IPS DF 6.9 (cell line): ENCODE data around the gene ATG16L1.

Source experiments
- DNase-seq: peaks from one replicate; pipeline ENCODE4 v3.0.0-alpha.2; 2013; ENCODE audit warnings: low read depth, low spot score
- H3K27ac ChIP-seq: one replicate; pipeline ENCODE4 v1.5.1; 2013; ENCODE audit warnings: low read length, control low read depth
- H3K27me3 ChIP-seq: 2 replicates; pipeline ENCODE4 v1.6.1; 2013; ENCODE audit warnings: mild to moderate bottlenecking, low read length; ENCODE audit not compliant: control insufficient read depth, insufficient read depth
- H3K36me3 ChIP-seq: 2 replicates; pipeline ENCODE4 v1.6.1; 2013; ENCODE audit warnings: low read length; ENCODE audit not compliant: control insufficient read depth, insufficient read depth
- H3K4me1 ChIP-seq: 2 replicates; pipeline ENCODE4 v1.6.1; 2013; ENCODE audit warnings: low read length; ENCODE audit not compliant: control insufficient read depth, insufficient read depth
- H3K4me3 ChIP-seq: 2 replicates; pipeline ENCODE4 v1.5.1; 2013; ENCODE audit warnings: mild to moderate bottlenecking, low read length
- H3K9me3 ChIP-seq: 2 replicates; pipeline ENCODE4 v1.6.1; 2013; ENCODE audit warnings: low read length, inconsistent platforms; ENCODE audit not compliant: control insufficient read depth, insufficient read depth
- WGBS: extraction: QIAGEN DNeasy Blood & Tissue Kit; methylation state at CpG from one replicate; pipeline ENCODE4 v1.1.7; 2013; ENCODE audit warnings: mixed read lengths, missing lambda C conversion rate; ENCODE audit not compliant: insufficient read length, insufficient coverage; 5-methylcytosine and 5-hydroxymethylcytosine counted together

ATG16L1 gene

DNA sequence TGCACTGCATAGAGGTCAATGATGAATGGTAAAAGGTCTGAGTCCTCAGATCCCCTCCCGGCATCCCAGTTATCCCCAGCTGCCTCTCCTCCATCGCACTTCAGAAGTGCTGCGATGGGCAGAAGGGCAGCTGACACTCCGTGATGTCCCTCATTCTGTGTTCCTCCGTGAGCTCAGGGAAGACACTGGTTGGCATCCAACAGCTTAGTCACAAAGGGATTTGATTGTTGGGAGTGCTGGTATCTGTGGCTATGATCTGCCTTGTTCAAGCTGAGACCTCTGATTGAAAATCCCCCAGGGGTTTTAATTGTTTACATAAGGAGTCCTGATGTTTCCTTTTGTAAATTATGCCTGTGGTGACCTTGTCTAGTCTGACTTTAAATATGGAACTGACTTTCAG lies 37.2 kb downstream of the ATG16L1 start:
- peaks cover 29% of the 10 kb centered on the region for H3K36me3 ChIP-seq
- no peaks in the 10 kb centered on the region for H3K9me3 ChIP-seq
- H3K4me3 ChIP-seq: no peak overlapping the region
- WGBS: no CpG with 5 or more reads among the region's 5 CpGs
- H3K27me3 ChIP-seq: no peaks in the 10 kb centered on the region
- no peaks in the 10 kb centered on the region for H3K4me1 ChIP-seq
- DNase-seq: no peak
- no peak overlapping the region for H3K27ac ChIP-seq

DNA sequence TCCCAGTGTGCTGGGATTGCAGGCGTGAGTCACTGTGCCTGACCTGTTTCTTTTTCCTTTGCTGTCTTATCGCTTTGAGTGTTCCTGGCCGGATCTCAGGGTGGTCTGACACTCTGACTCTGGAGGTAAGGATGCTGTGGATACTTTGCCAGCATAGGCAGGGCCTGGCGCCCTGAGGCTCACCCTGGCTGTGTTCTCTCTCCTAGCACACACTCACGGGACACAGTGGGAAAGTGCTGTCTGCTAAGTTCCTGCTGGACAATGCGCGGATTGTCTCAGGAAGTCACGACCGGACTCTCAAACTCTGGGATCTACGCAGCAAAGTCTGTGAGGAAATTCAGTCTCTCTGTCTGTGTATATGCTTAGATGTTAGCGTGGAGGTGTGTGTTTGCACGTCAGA lies 38.2 kb downstream of the ATG16L1 start:
- no peak overlapping the region for H3K4me3 ChIP-seq
- H3K9me3 ChIP-seq: no peaks in the 10 kb centered on the region
- H3K27me3 ChIP-seq: no peaks in the 10 kb centered on the region
- no peaks in the 10 kb centered on the region for H3K4me1 ChIP-seq
- H3K27ac ChIP-seq: no peak overlapping the region
- no CpG with 5 or more reads among the region's 12 CpGs for WGBS
- peaks cover 29% of the 10 kb centered on the region for H3K36me3 ChIP-seq
- DNase-seq: no peak

DNA sequence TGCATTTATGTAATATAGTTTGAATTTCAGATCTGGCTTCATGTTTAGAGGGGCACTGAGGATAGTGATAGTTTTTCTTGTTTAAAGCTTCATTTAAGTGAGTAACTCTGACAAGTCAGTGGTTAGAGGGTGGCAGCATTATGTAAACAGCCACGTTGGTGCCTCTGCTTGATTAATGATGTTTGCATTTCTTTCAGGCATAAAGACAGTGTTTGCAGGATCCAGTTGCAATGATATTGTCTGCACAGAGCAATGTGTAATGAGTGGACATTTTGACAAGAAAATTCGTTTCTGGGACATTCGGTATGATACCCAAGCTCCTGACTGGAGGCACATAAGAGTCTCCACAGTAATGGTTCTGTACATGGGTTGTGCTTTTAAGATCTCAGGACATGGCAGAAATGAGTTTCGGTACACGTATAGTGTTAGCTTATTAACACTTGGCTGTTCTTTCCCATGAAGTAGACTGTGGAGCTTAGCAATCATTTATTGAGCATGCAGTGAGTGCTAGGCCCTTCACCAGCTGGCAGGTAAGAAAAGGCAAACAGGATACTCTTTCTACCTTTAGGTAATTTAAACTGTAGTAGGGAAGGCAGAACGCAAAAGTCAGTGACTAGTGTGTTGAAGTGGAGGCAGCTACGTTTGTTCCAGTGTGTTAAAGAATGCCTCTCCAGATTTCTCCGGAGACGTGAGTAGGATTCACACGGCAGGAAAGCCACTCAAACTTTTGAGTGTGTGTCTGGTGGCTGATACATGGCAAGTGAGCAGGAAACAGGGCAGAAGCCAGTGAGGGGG lies 38.8 kb downstream of the ATG16L1 start:
- Histone ChIP-seq H3K36me3 (peaks cover 25% of the 10 kb centered on the region), H3K4me1 (no peaks in the 10 kb centered on the region), H3K27ac (no peak overlapping the region), H3K4me3 (no peak overlapping the region), H3K9me3 (no peaks in the 10 kb centered on the region), H3K27me3 (no peaks in the 10 kb centered on the region)
- no peak for DNase-seq
- WGBS: no CpG with 5 or more reads among the region's 10 CpGs

DNA sequence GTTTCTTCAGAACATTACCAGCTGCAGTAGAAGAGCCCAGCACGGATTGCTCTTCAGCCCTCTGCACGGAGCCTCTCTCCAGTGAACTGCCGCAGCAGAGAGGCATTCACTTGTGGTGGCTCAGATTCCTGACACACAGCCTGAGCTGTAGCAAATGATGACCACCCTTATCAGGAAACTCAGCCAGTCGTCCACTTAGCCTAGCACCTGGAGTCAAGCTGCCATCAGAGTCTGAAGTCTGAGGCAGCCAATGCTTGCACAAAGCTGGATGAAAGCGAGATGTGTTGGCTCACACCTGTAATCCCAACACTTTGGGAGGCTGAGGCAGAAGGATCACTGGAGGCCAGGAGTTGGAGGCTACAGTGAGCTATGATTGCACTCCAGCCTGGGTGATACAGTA lies 44.4 kb downstream of the ATG16L1 start:
- no peak for DNase-seq
- H3K4me3 ChIP-seq: no peak overlapping the region
- WGBS: no CpG with 5 or more reads among the region's 5 CpGs
- no peaks in the 10 kb centered on the region for H3K4me1 ChIP-seq
- no peak overlapping the region for H3K27ac ChIP-seq
- no peaks in the 10 kb centered on the region for H3K9me3 ChIP-seq
- no peaks in the 10 kb centered on the region for H3K27me3 ChIP-seq
- H3K36me3 ChIP-seq: peaks cover 14% of the 10 kb centered on the region

DNA sequence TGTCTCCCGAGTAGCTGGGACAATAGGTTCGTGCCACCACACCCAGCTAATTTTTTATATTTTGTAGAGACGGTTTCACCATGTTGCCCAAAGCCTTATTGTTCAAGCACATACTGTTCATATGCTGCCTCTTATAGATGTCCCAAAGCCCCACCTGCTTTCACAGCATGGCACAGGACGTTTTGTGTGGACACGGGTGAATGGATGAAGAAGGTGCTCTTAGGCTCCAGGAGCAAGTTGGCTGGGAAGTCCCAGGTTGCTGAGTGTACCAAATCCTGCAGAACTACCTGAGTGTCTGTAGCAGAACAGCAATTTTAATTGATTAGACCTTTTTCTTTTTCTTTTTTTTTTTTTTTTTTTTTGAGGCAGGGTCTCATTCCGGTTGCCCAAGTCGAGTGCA lies 45.6 kb downstream of the ATG16L1 start:
- Histone ChIP-seq H3K4me1 (no peaks in the 10 kb centered on the region), H3K27me3 (no peaks in the 10 kb centered on the region), H3K9me3 (no peaks in the 10 kb centered on the region), H3K36me3 (peaks cover 11% of the 10 kb centered on the region), H3K4me3 (no peak overlapping the region), H3K27ac (no peak overlapping the region)
- no peak for DNase-seq
- no CpG with 5 or more reads among the region's 7 CpGs for WGBS

DNA sequence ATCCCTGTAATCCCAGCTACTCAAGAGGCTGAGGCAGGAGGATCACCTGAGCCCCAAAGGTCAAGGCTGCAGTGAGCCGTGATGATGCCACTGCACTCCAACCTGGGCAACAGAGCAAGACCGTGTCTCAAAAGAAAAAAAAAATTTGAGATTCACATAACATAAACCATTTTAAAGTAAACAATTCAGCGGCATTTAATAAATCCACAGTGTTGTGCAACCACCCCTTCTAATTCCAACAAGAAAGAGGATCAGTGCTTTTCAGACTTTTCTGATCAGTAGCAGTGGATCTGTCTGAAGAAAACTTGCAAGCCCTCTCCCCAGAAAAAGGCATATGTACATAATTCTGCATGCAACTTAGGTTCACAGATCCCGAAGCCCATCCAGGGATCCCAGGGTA lies 48.9 kb downstream of the ATG16L1 start:
- Histone ChIP-seq H3K27me3 (no peaks in the 10 kb centered on the region), H3K36me3 (0 out of 2 replicates have a peak, but pooled peaks cover 4% of the 10 kb centered on the region), H3K9me3 (no peaks in the 10 kb centered on the region), H3K4me1 (no peaks in the 10 kb centered on the region), H3K4me3 (no peak overlapping the region), H3K27ac (no peak overlapping the region)
- no CpG with 5 or more reads among the region's 4 CpGs for WGBS
- DNase-seq: no peak

DNA sequence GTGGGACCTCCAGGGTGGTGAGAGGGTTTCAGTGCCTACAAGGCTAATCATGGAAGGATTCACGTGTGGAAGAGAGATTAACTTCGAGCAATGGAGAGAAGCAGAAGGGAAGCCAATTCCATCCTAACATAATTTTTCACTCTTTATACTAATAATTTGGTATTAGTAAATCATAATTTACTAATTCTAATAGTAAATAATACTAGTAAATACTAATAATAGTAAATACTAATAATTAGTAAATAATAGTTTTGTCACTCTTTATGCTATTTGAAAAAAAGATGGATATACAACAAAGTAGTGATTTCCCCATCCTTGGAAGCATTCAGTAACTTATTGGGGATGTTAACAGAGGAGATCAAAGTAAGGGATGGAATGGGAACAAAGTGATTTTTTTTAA lies 49.8 kb downstream of the ATG16L1 start:
- no peaks in the 10 kb centered on the region for H3K27me3 ChIP-seq
- no peak overlapping the region for H3K4me3 ChIP-seq
- WGBS: no CpG with 5 or more reads among the region's 2 CpGs
- no peak for DNase-seq
- H3K27ac ChIP-seq: no peak overlapping the region
- H3K9me3 ChIP-seq: no peaks in the 10 kb centered on the region
- no peaks in the 10 kb centered on the region for H3K36me3 ChIP-seq
- no peaks in the 10 kb centered on the region for H3K4me1 ChIP-seq

DNA sequence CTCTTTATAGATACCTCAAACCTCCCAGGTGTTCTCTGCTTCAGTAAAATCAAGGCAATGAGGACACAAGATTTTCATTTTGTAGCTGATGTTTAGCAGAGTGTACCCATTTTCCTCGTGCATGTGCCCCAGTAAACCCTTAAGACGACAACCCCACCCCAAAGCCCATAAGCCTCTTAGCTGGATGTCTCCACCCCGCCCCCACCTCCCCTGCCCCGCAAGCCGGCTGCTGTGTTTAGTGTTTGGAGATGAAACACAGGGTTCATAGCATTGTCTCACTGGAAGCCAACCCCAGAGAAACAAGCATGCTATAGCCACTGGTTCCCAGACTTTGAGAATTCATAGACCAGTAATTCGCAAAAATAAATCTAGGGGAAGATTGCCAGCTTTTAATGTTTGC lies 50.3 kb downstream of the ATG16L1 start:
- Histone ChIP-seq H3K27me3 (no peaks in the 10 kb centered on the region), H3K4me1 (no peaks in the 10 kb centered on the region), H3K4me3 (no peak overlapping the region), H3K36me3 (no peaks in the 10 kb centered on the region), H3K27ac (no peak overlapping the region), H3K9me3 (no peaks in the 10 kb centered on the region)
- DNase-seq: no peak
- no CpG with 5 or more reads among the region's 6 CpGs for WGBS

DNA sequence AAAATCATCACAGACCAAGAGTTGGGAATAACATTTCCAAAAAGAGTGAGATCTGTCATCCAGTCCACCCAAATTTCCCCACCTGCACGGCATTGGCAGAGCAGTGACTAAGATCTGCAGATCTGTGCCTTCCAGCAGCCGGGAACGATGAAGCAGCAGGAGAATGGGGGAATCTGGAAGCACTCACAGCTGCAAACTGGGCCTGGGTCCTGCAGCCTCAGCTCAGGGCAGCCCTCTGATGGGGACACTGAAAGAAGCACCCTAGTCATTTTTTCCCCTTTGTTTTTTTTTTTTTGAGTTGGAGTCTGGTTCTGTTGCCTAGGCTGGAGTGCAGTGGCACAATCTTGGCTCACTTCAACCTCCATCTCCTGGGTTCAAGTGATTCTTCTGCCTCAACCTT lies 51.8 kb downstream of the ATG16L1 start:
- no peak overlapping the region for H3K4me3 ChIP-seq
- no peaks in the 10 kb centered on the region for H3K36me3 ChIP-seq
- no peaks in the 10 kb centered on the region for H3K4me1 ChIP-seq
- H3K27ac ChIP-seq: no peak overlapping the region
- H3K9me3 ChIP-seq: no peaks in the 10 kb centered on the region
- no peak for DNase-seq
- no CpG with 5 or more reads among the region's 3 CpGs for WGBS
- no peaks in the 10 kb centered on the region for H3K27me3 ChIP-seq

DNA sequence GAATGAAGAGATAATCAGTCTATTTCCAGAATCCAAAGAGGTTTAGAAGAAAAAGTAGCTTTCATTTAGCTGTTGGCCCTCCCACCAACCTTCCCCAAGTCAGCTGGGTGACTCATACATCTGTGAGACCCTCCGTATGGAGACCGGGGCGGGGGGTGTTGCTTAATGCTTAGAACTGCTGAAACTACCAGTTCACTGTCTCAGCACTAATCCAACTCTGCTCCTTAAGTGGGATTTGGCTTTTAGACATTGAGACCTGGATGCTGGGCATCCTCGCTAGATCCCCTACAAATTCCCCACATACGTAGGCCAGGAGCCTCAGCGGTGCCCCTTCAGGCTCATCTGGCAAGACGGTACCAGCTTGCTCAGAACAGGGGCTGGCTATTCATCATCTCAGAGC lies 56.1 kb downstream of the ATG16L1 start, which contains the start of gene SAG:
SAG (plus strand) TSS at position 252 of the 400 bp plus-strand sequence. CDS start 1,374 bp downstream, outside the sequence.
- WGBS: no CpG with 5 or more reads among the region's 7 CpGs
- no peaks in the 10 kb centered on the region for H3K27me3 ChIP-seq
- H3K4me1 ChIP-seq: no peaks in the 10 kb centered on the region
- no peak for DNase-seq
- H3K27ac ChIP-seq: no peak within 1 kb of the TSS
- no peak within 1 kb of the TSS for H3K4me3 ChIP-seq
- H3K9me3 ChIP-seq: no peaks in the 10 kb centered on the region
- H3K36me3 ChIP-seq: no peaks in the 10 kb centered on the region
